Measurements from ENCODE around the gene ZNF592.
"Not testable (repeated sequence)": the region's sequence is repeated elsewhere in the genome, so short reads cannot be mapped to it uniquely, and the experiment has no call there.

DNA sequence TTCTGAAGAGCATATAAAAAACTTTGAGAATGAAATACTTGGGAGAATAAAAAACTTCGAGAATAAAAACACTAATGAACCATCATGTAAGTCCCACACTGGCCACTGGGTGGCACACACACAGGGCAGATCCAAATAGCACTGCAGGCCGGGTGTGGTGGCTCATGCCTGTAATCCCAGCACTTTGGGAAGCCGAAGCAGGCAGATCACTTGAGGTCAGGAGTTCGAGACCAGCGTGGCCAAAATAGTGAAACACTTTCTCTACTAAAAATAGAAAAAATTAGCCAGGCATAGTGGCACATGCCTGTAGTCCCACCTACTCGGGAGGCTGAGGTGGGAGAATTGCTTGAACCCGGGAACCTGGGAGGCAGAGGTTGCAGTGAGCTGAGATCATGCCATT, 97.2 kb downstream of the ZNF592 start:
- TF ChIP-seq, protein P1, sequence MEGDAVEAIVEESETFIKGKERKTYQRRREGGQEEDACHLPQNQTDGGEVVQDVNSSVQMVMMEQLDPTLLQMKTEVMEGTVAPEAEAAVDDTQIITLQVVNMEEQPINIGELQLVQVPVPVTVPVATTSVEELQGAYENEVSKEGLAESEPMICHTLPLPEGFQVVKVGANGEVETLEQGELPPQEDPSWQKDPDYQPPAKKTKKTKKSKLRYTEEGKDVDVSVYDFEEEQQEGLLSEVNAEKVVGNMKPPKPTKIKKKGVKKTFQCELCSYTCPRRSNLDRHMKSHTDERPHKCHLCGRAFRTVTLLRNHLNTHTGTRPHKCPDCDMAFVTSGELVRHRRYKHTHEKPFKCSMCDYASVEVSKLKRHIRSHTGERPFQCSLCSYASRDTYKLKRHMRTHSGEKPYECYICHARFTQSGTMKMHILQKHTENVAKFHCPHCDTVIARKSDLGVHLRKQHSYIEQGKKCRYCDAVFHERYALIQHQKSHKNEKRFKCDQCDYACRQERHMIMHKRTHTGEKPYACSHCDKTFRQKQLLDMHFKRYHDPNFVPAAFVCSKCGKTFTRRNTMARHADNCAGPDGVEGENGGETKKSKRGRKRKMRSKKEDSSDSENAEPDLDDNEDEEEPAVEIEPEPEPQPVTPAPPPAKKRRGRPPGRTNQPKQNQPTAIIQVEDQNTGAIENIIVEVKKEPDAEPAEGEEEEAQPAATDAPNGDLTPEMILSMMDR (IDR thresholded peaks at IDR 0.05; ENCODE audit: insufficient read depth, low read length): peak; percentile 38
- not testable (repeated sequence) for TF ChIP-seq POLR2AphosphoS5 (IDR thresholded peaks at IDR 0.05; ENCODE audit: low read depth)

Measured in HL-60 (cell line).